ENCODE results near the gene INSIG2. TPM values are rescaled to one million over a fixed set of nuclear protein-coding genes. Genes with fewer than 3 reads are reported as not detected.

INSIG2 gene
- 13.5 and 16.6 TPM in 2 replicates for total RNA-seq (2014; rRNA removed)
- polyA plus RNA-seq (2012): 11.5 TPM

DNA sequence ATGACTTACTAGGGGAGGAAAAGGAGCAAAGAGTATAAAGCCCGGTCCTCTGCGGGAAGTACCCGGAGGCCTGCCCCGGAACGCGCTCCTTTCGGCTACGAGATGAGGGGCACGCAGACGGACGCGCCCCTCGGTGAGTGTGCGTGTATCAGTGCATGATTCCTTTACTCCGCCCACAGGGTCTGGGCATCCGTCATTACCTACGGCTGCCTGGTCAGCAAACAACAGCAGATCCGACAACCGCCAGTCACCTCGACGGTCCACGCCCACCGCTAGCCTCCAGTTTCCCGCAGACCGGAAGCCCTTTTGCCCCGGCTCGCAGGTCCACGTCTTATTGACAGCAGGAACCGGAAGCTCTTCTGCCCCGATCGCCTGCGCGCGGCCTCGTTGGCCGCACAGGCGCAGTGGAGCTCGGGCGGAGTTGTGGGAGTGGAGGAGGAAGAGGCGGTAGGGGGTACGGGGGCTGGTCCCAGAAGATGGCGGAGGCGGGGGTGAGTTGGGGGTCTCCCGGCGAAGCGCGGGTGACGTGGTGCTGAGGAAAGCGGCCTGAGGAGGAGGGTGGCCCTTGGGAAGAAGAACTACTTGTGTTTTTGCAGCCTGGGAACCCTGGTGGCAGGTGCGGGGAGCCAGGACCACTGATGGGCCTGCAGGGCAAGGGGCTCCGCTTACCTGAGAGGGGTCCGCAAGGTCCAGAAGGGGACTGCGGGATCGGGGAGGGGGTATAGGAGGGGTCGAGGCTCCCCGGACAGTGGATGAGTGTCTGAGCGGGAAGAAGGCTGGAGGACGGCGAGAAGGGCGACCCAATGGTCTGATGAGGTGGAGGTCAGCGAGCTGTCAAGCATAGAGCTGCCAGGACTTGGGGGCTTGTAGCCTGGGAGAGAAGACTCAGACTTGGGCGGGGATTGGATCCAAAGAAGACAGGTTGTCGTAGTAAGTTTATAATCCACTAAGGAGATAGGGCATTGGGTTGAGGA, at the start of gene INSIG2:
INSIG2 (plus strand) TSS at position 421 of the 974 bp plus-strand sequence. CDS start 8,086 bp downstream, outside the sequence.
- DNase-seq (ENCODE audit: low read depth): peak; percentile 96

DNA sequence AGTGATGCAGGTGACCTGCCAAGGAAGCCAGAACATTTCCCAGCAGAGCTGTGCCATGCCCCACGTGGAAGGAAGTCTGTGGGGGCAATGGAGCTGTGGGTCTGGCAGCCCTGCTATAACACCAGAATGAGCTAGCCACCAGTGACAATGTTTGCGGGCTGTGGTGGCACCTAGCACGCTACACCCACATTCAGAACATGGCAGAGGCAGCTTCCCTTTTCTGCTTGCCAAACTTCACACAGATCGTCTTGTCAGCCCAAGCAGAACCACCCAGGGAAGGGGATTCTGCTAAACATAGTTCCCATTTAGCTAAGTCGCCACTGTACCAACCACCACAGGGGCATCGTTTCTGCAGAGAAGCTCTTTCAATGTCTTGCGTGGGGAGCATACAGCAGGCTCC, 47.4 kb upstream of the INSIG2 start:
- no peak for DNase-seq (ENCODE audit: low read depth)

DNA sequence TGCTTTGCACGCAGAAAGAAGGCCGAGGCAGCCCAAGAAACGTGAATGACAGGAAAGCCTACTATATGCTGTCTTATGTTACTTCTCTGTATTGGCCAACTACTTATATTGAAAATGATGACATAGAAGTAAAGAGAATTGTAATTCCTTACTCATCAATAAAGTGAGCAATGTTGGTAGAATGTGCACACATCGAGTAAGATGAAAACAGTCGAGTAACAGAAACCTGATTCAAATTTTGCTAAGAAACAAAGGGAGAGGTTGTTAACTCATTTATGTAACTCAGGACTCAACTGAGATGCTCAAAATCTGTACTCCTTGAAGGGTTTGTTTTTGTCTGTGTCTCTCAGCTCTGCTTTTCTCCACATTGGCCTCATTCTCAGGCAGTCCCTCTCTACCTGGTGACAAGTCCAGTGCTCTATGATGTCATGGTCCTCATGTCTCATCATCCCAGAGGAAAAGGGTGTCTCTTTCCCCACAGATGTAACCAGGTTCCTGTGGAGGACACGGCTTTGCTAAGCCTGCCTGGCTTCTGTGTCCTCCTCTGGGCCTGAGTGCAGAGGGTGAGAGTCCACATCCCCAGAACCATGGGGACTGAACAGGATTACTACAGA, 44.1 kb upstream of the INSIG2 start:
- no peak for DNase-seq (ENCODE audit: low read depth)

DNA sequence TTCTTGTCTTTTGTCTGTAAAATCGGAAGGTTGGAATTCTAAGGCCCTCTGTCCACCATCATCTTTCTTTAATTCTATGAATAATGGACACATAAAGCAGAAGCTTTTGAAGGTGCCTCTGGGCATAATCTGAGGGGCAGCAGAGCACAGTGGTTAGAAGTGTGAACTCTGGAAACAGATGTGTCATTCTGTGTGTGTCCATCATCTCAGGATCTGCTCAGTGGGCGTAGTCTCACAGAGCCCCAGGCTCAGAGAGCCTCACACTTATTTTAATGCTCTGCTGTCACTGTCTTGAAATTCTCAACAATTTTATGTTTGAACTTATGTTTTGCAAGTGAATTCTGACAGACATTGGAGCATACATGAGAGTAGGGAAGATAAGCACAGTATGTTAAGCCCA, 43.4 kb upstream of the INSIG2 start:
- no peak for DNase-seq (ENCODE audit: low read depth)

DNA sequence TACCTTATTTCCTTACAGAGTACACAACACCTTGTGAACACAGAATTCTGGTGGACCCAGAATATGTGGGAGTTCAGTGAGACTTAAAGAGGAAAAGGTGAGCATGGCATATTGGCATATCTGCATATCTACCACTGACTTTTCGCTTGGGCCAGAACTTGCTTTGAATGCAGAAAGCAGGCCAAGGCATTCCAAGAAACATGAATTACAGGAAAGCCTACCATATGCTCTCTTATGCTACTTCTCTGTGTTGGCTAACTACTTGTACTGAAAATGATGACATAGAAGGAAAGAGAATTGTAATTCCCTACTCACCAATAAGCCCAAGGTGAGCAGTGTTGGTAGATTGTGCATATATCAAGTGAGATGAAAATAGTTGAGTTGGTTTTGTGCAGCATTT, 43.0 kb upstream of the INSIG2 start:
- no peak for DNase-seq (ENCODE audit: low read depth)

DNA sequence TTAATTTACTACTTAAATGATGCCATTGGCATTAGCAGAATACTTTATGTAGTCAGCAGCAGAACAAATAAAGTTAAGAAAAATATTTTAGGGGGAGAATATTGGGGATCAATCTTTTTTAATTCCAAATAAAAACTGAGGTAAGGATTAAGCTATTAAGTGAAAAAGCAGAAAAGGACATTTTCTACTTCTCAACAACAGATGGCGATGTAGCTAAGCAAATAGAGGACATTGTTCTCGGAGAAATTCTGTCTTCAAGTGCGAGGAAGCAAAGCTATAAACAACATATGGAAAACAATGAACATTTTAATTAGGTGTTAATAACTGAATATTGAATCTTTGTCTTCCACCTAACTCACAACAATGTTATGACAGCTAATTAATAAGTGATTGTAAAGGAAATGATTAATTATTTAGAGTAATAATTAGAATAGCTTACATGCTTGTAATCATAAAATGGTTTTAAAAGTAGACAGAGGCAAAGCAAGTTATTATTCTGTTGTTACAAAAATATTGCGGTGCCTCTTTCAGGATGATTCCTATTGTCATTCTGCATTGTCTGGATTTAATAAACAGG, 41.5 kb upstream of the INSIG2 start:
- DNase-seq (ENCODE audit: low read depth): peak; percentile 46

DNA sequence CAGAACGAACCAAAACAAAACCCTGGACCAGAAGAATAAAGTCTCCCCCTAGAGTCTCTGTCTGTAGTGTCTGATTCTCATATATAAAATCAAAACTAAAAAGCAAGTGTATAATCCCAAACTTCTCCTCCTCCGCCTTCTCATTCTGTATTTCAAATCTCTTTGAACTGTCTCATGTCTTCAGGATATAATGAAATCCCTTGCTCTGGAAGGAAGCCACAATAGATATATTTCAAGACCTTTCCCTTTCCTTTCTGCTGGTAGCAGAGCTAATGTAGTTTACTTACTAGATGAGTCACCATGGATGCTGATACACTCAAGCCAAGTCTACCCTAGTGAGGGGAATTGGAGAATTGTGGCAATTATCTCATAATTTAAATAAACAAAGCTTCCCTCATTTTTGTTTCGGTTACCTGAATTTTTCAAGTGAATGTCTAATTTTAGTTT, 40.9 kb upstream of the INSIG2 start:
- DNase-seq (ENCODE audit: low read depth): peak; percentile 32

DNA sequence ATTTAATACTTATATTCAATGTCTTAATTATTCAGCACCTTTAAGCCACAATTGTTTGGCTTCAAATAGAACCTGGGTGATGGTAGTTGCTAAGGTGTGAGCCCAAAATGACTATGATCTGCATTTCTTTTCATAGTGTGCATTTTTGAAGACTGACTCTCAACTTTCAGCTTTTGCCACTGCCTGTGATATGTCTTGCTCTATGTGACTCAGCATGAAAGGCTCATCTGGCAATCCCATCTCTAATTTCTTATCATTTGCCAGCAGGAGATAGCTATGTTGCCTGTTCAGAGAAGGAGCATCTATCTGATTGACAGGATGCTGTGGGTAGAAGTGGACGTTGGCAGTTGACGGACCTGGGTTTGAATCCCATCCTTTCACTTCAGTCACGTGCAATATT, 39.9 kb upstream of the INSIG2 start:
- DNase-seq (ENCODE audit: low read depth): peak; percentile 38

DNA sequence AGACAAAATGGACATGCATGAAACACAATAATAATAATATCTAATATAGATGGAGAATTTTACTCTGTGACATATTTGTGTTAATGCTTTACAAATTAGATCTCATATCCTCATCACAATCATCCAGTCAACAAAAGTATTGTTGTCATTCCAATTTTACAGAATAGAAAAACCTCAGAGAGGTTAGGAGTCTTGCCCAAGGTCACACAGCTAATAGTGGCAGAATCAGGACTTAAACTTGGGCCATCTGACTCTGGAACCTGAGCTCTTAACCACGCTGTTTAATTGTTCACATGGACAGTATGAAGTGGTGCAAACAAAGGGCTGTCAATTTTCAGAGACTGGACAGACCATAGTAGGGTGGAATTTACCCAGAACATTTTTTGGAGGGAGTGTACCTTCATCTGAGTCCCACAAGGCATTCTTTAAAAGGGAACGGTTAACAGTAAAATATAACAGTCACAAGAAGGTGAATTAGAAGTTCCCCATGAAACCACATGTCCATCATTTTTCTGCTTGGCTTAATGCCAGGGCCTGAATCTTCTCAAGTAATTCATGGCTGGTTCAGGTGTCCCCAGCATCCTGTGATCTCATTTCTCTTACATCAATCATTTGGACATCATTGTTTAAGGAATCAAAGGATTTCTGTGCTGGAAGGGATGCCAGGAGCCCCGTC, 39.0 kb upstream of the INSIG2 start:
- no peak for DNase-seq (ENCODE audit: low read depth)

DNA sequence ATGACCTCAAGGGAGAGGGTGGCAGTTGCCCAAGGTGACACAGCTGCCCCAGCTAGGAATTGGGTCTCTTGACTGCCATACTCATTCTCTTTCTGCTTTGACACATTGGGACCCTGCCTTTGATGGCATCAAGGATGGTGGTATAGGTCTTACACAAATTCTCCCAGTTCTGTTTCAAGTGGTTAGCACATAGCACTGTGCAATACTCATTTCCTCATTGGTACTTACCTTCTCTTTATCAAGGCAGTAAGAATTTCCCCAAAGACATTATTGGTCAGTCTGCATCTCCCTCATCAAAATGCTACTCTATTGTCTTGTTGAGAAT, 38.5 kb upstream of the INSIG2 start:
- no peak for DNase-seq (ENCODE audit: low read depth)

DNA sequence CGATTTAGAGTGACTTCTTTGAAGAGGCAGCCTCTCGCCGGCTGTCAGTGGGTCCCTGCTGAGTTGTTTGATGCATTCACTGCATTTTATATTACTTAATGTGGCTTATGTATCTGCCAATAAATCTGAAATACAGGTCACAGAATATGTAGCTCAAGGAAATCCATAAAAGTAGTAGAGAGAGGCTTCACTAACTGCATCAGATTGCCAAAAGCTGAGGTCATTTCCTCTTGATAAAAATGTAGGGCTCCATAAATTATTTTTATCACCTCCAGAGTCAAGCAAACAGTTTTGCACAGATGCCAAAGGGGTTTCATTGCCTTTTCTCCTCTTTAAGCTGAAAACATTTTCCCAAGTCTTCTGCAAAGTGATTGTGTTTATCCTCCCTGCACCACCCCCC, 37.9 kb upstream of the INSIG2 start:
- DNase-seq (ENCODE audit: low read depth): no peak

DNA sequence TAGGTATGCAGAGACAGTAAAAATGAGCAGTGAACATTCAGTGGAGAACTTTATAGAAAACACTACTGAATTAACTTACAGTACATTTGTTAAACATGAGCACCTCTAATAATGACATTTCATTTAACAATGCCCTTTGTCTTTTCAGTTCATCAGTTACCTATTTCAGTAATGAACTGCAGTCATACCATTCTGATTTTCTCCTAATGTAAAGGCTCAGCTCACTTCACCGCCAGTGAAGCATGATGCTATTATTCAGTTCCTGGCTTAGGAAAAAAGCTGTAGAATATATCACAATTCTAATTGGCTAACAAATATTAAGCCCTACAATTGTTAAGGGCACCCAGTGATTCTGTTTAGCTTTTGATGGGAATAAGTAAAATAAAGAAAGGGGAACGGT, 37.3 kb upstream of the INSIG2 start:
- DNase-seq (ENCODE audit: low read depth): no peak

DNA sequence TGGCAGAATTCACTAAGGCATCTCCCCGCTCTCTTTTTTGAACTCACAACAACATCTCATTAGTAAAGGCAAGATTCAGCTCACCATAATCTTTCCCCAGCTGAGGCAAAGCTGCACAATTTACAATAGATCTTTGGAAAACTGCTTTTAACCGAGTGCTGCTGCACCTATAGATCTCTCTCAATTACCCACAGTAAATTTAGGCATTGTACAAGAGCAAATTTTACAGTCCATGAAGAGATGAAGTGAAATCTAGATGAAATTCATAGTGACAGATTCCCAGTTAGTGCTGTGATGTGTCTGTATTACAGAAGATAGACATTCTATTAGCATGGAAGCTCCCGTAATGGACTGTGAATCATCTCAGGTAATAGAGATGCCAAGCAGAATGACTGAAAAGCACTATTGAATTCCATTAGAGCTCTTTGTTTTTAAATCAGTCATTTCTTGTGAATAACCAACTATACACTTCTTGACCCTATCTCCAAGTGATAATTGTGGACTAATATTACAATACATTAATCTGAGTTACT, 36.4 kb upstream of the INSIG2 start:
- DNase-seq (ENCODE audit: low read depth): no peak

DNA sequence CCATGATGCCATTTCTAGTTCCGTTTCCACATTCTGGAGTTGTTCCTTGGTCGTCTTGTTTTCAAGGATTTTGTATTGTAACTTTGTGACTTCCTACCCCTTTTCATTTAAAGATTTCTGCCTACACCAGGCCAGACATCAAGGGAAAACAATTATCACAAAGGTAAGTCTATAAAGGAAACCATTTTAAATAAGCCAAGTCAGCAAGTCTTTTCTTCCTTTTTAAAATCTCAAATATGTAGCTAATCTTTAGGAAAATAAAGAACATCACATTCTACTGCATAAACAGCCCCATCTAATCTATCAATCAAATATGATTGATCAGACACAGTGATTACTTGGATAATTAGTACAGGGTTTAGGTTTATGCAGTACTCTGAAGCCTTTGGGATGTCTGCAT, 35.8 kb upstream of the INSIG2 start:
- DNase-seq (ENCODE audit: low read depth): no peak

DNA sequence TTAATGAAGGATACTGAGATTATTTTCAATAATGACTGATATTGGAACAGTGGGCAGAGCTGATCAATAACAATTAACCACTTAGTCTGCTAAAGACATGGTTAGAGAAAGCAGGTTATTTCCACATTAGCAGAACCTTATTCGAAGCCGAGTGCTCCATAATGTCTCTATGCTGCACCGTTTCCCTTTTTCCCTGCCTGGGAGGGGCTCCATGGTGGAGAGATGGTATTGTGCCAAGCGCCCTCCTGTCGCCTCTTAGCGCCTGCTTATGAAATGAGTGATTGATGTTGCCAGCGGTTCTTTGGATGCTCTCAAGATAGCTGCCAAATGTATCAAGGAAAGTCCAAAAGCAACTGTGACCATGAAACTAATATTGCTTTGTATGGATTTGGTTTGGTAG, 34.6 kb upstream of the INSIG2 start:
- DNase-seq (ENCODE audit: low read depth): no peak

DNA sequence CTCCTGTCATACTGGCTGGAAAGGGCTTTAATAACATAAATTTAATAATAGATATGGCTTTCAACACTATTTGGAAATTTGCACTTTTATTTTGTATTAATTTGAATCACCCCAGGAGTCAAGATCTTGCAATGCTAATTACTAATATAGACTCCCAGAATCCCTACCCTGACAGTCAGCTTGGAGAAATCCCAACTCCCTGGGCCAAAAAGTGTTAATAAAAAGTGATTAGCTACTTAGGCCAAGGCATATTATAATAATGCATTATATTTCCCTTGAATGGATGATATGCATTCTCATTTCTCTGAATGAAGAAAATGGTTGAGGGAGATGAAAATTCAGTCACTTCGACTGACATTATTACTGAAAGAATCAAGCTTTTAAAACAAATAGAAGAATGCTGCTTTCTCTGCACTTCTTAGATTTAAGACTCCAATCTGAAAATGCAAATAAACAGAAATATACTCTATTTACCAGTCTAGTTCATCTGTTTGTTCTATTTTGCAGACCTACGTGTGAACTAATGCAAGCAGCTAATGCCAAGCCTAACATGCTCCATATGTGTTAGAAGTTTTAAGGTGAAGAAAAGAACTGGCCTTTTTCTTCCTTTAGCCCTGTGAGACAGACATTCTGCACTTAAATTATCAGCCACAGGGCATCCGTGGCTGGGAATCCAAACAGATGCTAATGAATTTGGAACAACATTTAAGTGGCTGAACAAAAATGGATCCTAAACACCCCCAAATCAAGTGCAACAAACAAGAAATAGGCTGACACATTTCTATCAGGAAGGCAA, 33.9 kb upstream of the INSIG2 start:
- no peak for DNase-seq (ENCODE audit: low read depth)

DNA sequence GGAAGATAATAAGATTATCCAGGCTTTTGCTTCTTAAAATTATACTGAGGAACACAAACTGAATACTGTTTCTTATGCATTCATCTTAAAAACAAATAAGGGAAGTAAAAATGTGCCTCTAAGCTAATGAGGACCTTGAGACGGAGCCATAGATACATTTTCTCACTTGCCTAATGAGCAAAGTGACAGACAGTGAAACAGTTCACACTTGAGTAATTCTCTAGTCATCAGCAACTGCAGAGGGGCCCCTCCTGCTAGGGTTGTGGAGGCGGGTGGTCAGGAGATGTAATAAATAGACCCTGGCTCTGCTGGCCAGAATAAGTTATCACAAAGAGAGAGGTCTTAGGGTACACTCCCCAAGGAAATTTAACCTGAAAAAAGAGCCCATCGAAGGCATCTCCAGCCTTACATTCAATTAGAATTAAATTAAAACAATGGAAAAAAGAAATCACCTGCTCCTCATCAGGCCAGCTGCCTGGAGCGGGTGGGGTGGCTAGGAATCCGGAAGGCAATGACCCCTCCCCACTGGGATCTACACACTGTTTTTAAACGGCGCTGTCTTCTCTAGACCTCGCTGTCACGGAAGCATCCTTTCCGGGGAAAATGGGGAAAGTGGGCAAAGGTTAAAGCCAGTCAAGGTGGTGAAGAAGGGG, 32.6 kb upstream of the INSIG2 start:
- DNase-seq (ENCODE audit: low read depth): no peak

DNA sequence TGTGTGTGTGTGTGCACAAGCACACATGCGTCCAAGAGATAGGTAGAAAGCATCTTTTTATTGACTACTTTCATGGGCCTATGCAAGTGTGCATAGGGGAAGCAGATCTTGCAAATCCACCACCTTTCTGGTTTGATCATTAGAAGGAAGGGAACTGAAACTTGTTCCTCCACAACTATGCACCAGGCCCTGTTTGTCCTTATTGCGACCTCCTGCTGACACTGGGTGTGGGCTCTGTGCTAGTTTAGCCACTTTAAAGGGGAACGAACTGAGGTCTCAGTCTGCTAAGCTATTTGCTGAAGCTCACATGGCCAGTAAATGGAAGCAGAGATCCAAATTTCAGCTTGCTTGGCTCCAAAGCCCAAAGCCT, 32.1 kb upstream of the INSIG2 start:
- DNase-seq (ENCODE audit: low read depth): no peak

DNA sequence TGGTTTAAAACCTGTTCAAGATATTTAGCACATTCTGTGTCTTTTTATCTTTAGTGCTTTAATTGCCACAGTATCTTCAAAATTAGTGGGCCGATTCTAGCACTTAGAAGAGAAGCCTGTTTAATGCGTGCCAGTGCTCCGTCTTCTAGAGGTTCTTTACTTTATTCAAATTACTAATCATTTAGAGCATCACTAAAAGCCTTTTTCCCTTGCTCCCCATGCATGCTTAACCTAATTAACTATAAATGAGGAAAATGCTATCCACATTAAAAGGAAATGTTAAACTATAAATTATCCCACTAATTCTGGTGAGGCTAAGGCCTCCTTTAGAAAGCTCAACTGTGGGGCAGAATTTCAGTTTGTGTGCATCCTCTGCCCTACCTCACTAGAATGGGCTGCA, 31.5 kb upstream of the INSIG2 start:
- DNase-seq (ENCODE audit: low read depth): no peak

DNA sequence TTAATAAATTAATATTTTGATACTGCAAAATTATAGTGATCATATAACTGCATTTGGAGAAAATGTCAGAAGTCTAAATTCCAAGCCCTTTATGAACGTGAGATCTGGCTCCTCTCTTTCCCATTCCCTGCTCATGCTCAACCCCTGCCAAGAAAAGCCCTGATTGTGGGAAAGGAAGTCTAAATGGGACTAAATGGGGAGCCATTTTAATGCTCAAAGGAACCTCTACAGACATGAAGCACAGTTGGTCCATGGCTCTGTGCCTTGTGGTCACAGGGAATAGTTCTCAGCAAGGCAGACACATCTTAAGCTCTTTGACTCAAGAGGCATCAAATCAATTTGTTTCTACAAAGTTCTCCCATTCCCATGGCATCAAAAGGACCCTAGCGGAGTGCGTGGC, 29.3 kb upstream of the INSIG2 start:
- peak; percentile 42 for DNase-seq (ENCODE audit: low read depth)

Measured in LHCN-M2 (cell line).